ENCODE results near the gene ENKD1. TPM values are rescaled to one million over a fixed set of nuclear protein-coding genes. Genes with fewer than 3 reads are reported as not detected.

Gene ENKD1
- total RNA-seq, 4 donors from 2014 or later = 10.6 to 26.3 (median 13.4) TPM

- H3K4me3 ChIP-seq = peak overlapping the region; percentile 73 to 93 (median 82)
- peaks cover 0 to 30% (median 15%) of the 10 kb centered on the region in 4 donors for H3K4me1 ChIP-seq
- no peaks in the 10 kb centered on the region for H3K9me3 ChIP-seq
- TF ChIP-seq, protein P1, sequence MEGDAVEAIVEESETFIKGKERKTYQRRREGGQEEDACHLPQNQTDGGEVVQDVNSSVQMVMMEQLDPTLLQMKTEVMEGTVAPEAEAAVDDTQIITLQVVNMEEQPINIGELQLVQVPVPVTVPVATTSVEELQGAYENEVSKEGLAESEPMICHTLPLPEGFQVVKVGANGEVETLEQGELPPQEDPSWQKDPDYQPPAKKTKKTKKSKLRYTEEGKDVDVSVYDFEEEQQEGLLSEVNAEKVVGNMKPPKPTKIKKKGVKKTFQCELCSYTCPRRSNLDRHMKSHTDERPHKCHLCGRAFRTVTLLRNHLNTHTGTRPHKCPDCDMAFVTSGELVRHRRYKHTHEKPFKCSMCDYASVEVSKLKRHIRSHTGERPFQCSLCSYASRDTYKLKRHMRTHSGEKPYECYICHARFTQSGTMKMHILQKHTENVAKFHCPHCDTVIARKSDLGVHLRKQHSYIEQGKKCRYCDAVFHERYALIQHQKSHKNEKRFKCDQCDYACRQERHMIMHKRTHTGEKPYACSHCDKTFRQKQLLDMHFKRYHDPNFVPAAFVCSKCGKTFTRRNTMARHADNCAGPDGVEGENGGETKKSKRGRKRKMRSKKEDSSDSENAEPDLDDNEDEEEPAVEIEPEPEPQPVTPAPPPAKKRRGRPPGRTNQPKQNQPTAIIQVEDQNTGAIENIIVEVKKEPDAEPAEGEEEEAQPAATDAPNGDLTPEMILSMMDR (IDR thresholded peaks at IDR 0.05) = no peak
- TF ChIP-seq POLR2A (IDR thresholded peaks at IDR 0.05) = no peak
- H3K27me3 ChIP-seq = no peaks in the 10 kb centered on the region
- H3K27ac ChIP-seq = peak overlapping the region; percentile 91 to 99 (median 97)
- DNase-seq = no peak
- H3K36me3 ChIP-seq = peaks cover 0 to 9% (median 0%) of the 10 kb centered on the region in 3 donors
These were observed 5.3 kb downstream of the ENKD1 start for GRCh38 chr16:67661101-67661761.

GRCh38 chr16:67660564-67661028, 6.0 kb downstream of the ENKD1 start, which contains the start of gene PARD6A:
TSS of gene PARD6A (plus strand) at chr16:67660960. CDS start at chr16:67661039, 79 bp downstream.
- Histone ChIP-seq H3K4me3 (peak within 1 kb of the TSS; percentile 73 to 93 (median 82)), H3K36me3 (peaks cover 0 to 9% (median 0%) of the 10 kb centered on the region in 3 donors), H3K27me3 (no peaks in the 10 kb centered on the region), H3K9me3 (no peaks in the 10 kb centered on the region), H3K27ac (peak within 1 kb of the TSS; percentile 91 to 99 (median 97)), H3K4me1 (peaks cover 0 to 24% (median 10%) of the 10 kb centered on the region in 4 donors)
- peak; percentile 91 to 98 (median 98) for DNase-seq
- TF ChIP-seq, protein P1 (IDR thresholded peaks at IDR 0.05) = peak in 2 of 6 experiments; percentile 20 to 29
- TF ChIP-seq POLR2A (IDR thresholded peaks at IDR 0.05) = peak in 1 of 2 donors; percentile 30

- H3K9me3 ChIP-seq = no peaks in the 10 kb centered on the region
- TF ChIP-seq, protein P1 (IDR thresholded peaks at IDR 0.05) = no peak
- TF ChIP-seq POLR2A (IDR thresholded peaks at IDR 0.05) = peak; percentile 56 to 69
- peaks cover 0 to 20% (median 10%) of the 10 kb centered on the region in 4 donors for H3K4me1 ChIP-seq
- H3K36me3 ChIP-seq = peaks cover 0 to 9% (median 0%) of the 10 kb centered on the region in 3 donors
- peak; percentile 88 to 95 (median 94) for DNase-seq
- peak within 1 kb of the TSS; percentile 73 to 93 (median 82) for H3K4me3 ChIP-seq
- no peaks in the 10 kb centered on the region for H3K27me3 ChIP-seq
- peak within 1 kb of the TSS; percentile 91 to 99 (median 97) for H3K27ac ChIP-seq
These were observed 6.6 kb downstream of the ENKD1 start, which contains the start of gene ACD for GRCh38 chr16:67659675-67660563. TSS of gene ACD (minus strand) at chr16:67660260. CDS start at chr16:67660220, 40 bp downstream.

- DNase-seq = no peak
- H3K36me3 ChIP-seq = peaks cover 0 to 9% (median 0%) of the 10 kb centered on the region in 3 donors
- peak overlapping the region; percentile 73 to 93 (median 82) for H3K4me3 ChIP-seq
- TF ChIP-seq, protein P1 (IDR thresholded peaks at IDR 0.05) = no peak
- TF ChIP-seq POLR2A (IDR thresholded peaks at IDR 0.05) = no peak
- H3K4me1 ChIP-seq = peaks cover 0 to 20% (median 10%) of the 10 kb centered on the region in 4 donors
- peak overlapping the region in 3 of 4 donors; percentile 97 to 99 (median 97) for H3K27ac ChIP-seq
- no peaks in the 10 kb centered on the region for H3K9me3 ChIP-seq
- peaks cover 0 to 8% of the 10 kb centered on the region in 2 donors for H3K27me3 ChIP-seq
These were observed 7.5 kb downstream of the ENKD1 start for GRCh38 chr16:67658849-67659674.

Data from Peyer's patch (tissue), 4 donors.